ENCODE measurements around the gene TREML4. TPM values are rescaled to one million over a fixed set of nuclear protein-coding genes. Genes with fewer than 3 reads are reported as not detected.

TREML4 gene
- total RNA-seq, 1 donor from 2014 or later = not detected

DNA sequence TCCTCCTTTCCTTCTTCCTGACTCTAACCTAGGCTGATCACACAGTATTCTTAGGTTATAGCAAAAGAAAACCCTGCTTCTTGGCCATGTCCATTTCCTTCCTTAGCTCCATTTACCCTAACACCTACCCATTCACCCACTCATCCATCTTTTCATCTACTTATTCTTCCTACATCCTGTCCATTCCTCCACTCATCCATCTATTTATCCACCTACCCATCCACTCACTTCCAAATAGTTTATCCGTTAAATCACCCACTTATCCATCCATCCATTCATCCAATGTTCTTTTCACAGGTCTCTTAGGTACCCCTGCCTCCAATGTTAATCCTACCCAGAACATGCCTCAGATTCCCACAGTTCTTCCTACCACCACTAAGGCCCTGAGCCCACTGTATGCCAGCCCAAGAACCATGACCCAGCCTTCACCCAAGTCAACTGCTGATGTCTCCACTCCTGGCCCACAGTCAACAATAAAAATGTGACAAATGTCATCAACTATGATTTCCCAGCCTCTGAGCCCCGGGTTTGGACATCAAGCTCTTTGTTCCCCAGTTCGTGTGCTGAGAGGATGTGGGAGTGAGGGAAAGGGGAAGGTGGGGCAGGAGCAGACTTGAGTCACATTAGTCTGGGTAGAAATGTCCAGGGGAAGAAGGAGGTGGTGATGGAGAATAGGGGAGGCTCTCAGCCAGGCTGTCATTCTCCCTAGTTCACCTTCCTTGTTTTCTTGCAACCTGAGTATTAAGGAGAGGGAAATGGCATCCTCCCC, 24.4 kb downstream of the TREML4 start:
- no peak for DNase-seq (ENCODE audit: low read depth in 2 of 2)

DNA sequence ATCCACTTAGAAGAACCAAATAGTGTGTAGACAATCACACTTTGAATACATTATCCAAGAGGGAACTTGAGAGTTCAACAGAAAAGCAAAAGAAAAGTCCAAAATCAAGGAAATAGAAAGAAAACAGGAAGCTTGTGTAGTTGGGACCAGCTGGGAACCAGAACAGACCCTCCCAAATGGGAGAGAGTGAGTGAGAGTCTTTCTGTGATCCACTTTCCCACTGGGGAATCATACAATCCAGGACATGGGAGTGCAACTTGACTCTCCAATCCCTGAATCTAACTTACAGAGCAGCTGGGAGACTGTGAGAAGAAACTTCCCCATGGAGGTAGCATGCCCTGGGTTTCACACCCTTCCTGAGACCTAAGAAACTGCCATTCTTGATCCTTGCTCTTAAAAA, 27.0 kb downstream of the TREML4 start:
- no peak for DNase-seq (ENCODE audit: low read depth in 2 of 2)

DNA sequence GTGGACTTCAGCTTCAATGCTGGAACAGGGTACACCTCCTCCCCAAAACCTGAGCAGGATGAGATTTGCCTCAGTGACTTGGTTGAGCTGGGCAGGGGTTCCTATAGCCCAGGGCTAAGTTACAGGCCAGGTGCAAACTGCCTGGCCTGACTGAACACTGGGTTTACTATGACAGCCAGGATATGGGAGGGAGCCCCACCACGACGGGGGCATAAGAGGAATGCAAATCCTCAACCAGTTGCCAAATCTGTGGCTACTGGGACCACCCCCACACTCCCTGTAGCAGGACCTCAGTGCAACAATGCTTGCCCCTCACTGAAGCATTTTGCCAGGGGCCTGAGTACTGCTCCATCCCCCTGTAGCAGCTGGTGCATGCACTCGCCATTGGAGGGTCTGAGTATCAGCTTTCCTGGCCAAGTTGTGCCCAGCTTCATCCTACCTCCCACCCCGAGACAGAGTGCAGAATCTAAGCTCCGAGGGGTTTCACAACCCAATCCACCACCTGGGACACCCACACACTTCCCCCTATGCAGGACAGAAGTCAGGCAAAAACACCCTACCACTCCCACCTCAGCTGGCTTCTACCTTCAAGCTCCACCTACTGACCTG, 27.6 kb downstream of the TREML4 start:
- no peak for DNase-seq (ENCODE audit: low read depth in 2 of 2)

DNA sequence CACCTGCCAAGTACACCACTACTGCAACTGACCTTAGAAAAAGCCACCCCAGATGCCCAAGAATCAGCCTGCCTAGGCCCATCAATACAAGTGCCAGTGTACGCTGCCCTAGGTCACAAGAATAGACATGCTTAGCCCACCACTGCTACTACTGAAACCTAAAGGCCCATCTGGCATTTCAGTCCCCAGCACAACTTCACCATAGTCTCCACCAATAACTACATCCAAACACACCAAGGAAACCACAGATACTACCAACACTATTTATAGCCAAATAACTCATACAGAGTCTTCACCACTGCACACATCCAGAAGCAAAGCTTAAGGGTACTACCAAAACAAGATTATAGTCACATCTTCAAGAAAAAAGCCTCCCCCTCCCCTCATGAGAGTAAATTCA, 28.2 kb downstream of the TREML4 start:
- no peak for DNase-seq (ENCODE audit: low read depth in 2 of 2)

DNA sequence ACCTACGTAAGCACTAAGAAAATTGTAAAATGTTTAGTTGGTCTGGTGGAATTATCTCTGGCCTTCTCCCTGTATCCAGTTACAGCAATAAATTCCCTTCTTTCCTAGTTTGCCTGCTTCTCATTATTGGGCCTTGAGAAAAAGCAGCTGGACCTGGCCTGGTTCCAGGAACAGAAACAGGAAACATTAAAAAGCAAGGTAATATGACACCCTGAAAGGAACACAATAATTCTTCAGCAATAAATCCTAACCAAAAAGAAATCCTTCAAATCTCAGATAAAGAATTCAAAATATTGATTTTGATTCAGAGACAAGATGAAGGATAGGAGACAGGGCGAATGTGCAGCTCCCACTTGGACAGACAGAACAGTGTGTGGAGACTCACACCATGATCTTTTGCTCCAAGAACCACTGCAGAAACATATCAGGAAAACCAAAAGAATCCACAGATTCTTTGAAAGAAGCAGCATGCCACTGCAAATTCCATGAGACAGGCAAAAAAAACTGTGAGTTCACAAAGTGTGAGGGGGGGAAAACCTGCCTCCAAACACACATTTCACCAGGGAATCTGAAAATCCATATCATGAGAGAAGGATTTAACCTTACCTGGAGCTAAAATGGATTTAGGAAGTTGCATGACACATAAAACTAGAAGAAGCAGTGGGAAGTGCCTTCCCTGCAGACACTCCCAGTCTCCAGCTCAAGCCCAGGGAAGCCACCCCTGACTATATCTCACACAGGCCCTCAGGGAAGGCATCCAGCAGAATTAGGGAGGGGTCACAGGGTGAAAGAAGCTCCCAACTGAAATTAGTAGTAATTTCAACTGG, 29.4 kb downstream of the TREML4 start:
- peak in 1 of 2 donors; percentile 79 for DNase-seq (ENCODE audit: low read depth in 2 of 2)

DNA sequence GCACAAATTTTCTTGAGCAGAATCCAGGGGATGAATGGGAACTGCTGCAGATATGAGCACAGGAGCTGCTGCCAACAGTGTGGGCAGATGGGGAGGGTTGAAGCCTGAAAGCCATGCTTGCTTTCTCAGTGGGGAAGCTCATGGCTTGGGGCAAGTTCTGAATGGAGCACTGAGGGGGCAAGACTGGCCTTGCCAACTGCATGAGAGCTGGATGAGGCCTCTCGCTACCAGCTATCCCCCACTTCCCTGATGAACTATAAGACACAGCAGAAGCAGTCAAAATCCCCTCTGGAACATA, 30.0 kb downstream of the TREML4 start:
- DNase-seq (ENCODE audit: low read depth in 2 of 2) = no peak

DNA sequence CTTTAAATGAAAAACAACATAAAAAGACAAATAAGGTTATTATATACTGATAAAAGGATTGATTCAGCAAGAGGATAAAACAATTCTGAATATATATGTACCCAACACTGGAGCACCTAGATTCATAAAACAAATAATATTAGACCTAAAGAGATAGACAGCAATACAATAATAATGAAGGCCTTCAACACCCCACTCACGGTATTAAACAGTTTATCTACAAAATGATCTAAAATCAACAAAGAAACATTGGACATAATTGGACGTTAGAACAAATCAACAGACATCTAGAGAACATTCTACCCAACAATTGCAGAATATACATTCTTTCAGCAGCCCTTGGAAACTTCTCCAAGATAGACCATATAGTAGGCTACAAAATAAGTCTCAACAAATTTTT, 34.3 kb downstream of the TREML4 start:
- no peak for DNase-seq (ENCODE audit: low read depth in 2 of 2)

DNA sequence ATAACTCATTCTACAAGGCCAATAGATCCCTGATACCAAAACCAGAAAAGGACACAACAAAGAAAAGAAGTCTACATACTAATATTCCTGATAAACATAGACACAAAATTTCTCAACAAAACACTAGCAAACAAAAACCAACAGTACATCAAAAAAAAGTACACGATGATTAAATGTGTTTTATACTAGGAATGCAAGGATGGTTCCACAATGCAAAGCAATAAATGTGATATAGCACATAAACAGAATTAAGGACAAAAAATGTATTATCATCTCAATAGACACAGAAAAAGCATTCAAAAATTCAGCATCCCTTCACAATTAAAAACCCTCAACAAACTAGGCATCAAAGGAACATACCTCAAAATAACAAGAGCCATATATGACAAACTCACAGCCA, 35.1 kb downstream of the TREML4 start:
- no peak for DNase-seq (ENCODE audit: low read depth in 2 of 2)

DNA sequence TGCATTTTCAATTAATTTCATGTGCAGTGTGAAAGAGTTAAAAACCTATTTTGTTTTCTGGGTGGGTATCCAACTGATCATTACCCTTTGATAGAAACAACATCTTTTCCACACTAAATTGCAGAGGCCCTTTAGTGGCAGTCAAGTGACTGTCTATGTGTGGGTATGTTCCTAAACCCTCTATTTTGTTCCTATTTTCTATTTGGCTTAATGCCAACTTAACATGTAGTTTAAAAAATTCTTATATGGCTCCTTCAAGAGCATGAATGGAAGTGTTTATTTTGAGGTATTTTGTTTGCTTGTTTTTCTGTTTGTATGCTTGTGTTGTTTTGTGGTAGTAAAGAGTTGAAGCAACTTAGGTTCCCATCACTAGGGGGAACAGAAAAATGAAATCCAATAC, 38.4 kb downstream of the TREML4 start:
- no peak for DNase-seq (ENCODE audit: low read depth in 2 of 2)

DNA sequence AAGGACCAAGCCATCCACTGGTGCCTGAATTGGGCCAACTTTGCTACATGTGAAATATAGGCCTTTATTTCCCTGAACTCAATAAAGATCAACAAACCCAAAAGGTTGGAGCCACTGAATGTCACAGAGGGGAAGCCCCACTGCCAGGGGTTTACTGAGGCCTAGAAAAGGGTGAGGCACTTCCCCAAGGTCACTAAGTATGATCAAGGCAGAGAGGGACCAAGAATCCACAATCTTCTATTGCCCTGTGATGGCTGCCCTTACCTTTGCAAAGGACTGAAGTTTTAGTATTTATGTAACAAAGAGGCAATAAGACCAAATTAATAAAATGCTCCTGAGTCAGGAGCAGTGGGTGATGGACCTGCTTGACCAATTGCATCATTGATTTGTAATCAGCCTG, 40.3 kb downstream of the TREML4 start:
- DNase-seq (ENCODE audit: low read depth in 2 of 2) = no peak

DNA sequence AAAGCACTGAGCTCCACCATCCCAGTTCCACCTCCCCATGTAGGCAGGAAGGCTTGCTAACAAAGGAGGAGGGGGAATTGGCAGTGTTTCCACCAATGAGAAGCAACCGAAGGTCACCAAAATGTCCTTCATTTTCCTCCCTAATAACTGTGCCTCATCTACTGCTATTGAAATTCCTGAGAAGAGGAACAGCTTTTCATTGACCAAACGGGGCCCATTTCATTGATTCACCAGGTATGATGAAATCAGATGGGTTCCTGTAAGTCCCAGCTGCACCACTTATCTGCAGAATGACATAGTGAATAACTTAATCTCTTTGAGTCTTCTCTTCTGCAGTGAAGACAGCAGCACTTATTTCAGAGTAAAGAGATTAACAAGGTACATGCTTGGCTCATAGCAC, 41.0 kb downstream of the TREML4 start:
- no peak for DNase-seq (ENCODE audit: low read depth in 2 of 2)

DNA sequence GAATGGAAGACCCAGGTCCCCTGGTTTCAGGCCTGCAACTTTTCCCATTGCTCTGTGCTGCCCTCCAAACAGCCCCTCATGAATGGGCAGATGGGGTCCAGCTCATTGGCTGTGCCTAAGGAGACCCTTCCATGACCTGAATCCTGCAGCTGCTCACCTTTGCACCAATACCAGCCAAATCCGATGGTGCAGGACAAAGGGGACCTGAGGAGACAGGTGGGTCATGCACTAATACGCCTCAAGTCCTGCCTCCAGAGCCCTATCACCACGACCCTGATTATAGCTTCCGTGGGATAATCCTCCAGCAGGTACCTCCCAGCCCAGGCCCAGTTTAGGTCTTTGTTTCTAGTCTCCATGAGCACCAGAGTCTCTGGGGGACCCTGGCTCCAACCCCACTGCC, 41.6 kb downstream of the TREML4 start:
- no peak for DNase-seq (ENCODE audit: low read depth in 2 of 2)

DNA sequence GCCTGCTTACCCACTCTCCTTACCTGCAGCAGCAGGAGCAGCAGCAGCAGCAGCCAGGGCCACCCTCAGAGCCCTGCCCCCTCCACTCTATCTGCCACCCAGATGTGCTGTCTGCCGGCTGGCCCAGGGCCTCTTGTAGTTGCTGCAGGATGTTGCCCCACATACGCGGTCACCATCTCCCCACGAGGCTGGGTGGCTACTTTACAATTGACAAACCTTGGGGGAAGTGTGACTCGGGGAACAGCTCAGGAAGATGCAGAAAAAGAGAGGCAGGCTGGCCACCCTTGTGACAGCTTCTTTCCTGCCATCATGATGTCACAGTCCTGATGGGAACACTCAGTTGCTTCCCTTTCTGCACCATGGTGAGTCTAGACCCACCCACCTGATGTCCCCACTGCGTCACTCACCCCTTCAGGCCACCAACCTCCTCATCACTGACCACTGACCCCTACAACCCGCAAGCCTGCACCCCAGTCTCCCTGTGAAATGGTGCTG, 43.8 kb downstream of the TREML4 start:
- no peak for DNase-seq (ENCODE audit: low read depth in 2 of 2)

DNA sequence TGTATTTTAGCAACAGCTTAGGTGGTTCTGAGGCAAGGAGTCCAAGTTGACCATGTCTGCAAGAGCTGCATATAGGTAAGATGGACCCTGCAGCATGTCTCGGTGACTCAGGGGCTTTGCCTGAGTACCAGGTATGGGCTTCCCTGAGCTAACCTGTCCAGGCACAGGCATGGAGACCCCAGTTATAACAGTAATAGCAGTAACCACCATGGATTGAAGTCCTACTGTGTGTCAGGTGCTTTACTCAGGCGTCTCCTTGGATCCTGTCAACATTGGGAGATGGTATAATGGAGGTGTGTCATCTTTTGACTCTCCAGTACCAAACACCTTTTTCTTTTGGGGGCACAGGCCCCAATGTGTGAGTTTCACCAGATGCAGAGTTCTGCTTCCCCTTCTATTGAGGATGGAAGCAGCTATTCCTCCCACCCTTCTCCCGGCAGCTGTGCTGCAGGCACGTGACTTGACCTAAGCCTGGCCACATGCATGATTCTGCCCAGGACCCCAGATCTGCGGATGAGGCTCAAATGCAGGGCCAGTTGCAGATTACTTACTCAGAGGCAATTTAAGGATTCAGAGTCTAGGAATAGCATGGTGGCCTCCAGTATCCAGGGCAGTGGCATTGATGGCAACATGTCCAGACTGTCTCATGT, 44.6 kb downstream of the TREML4 start:
- DNase-seq (ENCODE audit: low read depth in 2 of 2) = no peak

DNA sequence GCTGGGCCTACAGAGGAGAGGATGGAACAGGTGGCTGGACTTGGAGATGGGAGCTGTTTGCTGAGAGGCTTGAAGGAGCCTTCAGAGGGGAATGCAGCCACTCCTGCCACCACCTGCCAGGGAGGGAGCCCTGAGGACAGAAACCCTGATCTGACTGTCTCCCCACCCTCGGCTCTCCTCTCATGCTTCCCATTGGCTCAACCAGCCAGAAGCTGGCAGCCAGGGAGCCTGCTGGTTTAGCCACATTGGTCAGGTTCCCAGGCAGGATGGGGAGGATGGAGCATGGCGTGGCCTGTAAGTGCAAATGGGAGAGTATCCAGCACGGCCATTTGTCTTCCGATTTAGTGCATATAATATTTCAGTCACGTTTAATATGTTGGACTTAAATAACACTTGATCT, 45.6 kb downstream of the TREML4 start:
- no peak for DNase-seq (ENCODE audit: low read depth in 2 of 2)

DNA sequence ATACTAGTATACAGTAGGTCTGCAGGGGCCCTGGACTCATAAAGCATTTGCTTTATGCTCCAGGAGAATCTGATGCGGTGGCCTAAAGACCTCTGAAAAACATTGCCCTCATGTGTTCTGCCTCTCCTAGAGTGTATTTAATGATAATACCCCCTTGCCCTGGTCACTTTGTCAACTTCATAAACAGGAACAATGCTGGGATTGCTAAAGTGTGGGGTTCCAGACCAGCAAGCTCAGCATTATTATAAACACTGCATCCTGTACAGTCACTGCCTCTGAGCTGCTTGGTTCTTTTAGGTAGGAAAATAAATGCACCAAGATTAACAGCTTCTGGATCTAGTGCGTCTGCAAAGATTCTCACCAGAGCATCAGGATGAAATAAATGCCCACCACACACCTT, 46.1 kb downstream of the TREML4 start:
- DNase-seq (ENCODE audit: low read depth in 2 of 2) = no peak

DNA sequence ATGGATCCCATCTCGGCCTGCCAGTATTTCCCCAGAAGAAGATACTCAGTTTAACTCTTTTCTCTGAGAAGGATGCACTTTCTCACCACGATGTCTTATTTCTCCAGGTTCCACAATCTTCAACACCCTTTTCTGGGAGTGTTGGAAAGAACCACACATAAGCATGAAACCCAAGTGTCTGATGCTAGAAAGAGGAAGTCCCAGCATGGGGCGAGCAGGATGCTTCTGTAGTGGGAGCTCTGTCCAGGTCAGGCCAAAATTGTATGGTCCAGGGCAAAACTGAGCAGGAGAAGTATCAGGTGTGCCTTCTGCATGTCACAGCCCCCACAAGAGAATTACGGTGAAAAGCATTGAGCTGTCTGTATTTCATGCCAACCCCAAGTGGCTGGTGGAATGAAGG, 47.3 kb downstream of the TREML4 start:
- DNase-seq (ENCODE audit: low read depth in 2 of 2) = no peak

DNA sequence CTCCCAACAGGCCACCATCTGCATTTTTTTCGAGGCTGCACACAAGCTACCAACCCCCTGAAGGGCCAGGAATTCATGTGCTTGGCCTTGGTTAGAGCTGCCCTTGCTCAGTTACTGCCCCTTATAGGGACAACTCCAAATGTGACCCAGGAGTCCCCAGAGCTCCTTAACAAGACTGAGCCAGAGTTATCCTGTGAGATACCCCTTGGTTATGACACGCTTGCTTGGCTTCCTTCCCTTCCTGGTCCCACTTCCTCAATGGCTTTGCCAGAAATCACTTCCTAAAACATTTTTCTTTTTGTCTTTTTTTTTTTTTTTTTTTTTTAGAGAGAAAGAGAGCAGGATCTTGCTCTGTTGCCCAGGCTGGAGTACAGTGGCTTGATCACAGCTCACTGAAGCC, 49.5 kb downstream of the TREML4 start:
- no peak for DNase-seq (ENCODE audit: low read depth in 2 of 2)

DNA sequence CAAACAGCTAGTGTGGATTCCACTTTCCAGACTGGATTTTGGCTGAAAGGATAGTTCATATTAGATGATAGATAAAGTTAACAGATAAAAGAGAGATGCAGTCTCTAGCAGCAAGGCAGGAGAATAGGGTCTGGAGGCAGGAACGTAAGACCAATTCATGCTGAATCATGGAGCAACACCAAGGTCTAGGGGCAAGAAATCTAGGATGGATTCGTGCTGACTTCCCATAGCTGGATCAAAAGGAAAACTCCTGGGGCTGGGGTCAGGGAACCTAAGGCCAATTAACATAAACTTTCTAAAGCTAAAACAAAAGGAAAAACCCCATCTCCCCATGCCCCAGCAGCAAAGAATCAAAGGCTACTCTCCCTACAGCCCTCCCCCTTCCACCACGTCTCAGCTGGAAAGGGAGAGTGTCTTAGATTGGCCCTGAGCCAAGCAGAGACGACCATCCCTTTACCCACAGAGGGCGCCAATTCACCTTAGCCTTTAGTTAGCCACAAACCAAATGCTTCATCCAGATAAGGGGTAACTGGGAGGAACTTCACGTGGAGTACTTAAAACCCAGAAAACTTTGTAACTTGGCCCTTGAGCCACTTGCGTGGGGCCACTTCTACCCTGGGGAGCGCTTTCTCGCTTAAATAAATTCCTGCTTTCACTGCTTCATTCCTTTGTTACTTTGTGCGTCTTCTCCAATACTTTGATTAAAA, 50.7 kb downstream of the TREML4 start:
- DNase-seq (ENCODE audit: low read depth in 2 of 2) = peak; percentile 16 to 70

DNA sequence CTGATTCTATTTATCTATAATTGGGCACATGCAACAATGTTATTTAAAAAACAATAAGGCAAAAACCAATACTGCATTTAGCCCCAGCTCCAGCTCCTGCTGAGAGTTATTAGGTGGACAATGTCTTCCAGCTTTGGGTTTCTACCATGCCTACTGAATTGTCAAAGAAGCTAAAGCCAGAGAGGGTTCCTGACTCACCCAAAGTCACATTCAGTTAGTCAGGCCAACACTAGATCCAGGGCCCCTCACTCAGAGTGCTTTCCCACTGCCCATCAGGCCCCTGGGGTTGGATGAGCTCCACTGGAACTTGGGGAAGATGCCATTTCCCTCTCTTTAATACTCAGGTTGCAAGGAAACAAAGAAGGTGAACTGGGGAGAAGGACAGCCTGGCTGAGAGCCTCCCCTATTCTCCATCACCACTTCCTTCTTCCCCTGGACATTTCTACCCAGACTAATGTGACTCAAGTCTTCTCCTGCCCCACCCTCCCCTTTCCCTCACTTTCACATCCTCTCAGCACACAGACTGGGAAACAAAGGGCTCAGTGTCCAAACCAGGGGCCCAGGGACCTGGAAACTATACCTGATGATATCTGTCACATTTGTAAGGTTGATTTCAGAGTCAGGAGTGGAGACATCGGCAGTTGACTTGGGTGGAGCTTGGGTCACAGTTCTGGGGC, 52.4 kb downstream of the TREML4 start:
- DNase-seq (ENCODE audit: low read depth in 2 of 2) = no peak

DNA sequence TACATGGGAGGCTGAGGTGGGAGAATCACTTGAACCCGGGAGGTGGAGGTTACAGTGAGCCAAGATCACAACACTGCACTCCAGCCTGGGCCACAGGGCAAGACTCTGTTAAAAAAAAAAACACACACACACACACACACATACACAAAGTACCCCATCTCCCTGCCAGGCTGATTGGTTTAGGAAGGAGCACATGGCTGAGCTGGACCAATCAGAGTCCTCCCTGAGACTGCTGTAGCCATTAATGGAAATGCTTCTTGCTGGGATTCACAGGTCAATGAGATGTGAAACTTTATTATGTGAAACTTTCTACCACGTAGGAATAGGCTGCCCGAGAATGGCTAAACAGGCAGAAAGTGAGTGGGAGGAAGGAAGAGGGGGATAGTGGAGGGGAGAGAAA, 55.5 kb downstream of the TREML4 start:
- no peak for DNase-seq (ENCODE audit: low read depth in 2 of 2)

Data from dermis microvascular lymphatic vessel endothelial cell (primary cell).